Panc1 (cell line): Measurements from ENCODE around the gene LUC7L. TPM values are rescaled to one million over a fixed set of nuclear protein-coding genes. Genes with fewer than 3 reads are reported as not detected.

Experiments
- ATAC-seq: fragments of 200-7000 bp; cut with Tn5 transposase; 2 replicates; pipeline ENCODE4 v1.9.1; 2020; ENCODE audit warnings: mild to moderate bottlenecking, moderate library complexity
- BruUV-seq: library from RNA; stranded (reverse); fragments of 400-500 nt; replicated peaks from 2 replicates; lab custom pipeline; 2021; lab: Mats Ljungman, UMichigan
- CTCF ChIA-PET: fragments of 300-600 bp; sonication (Branson Sonifier 250); formaldehyde crosslinking; loops from one replicate; lab custom pipeline; 2022; ENCODE audit warnings: antibody characterized with exemption; lab: Charles Lee
- POLR2A ChIA-PET: fragments of 300-600 bp; sonication (Branson Sonifier 250); formaldehyde crosslinking; loops from one replicate; lab custom pipeline; 2022; ENCODE audit warnings: antibody characterized with exemption; lab: Charles Lee
- DNase-seq: peaks from one replicate; pipeline ENCODE4 v3.0.0-alpha.2; 2010; ENCODE audit warnings: low read depth, low spot score
- H3K27ac ChIP-seq: 2 replicates; pipeline ENCODE4 v1.5.1; 2011; ENCODE audit warnings: mild to moderate bottlenecking, low read length, inconsistent platforms
- H3K27me3 ChIP-seq: fragments of 200-500 bp; sonication (Bioruptor generic); 2 replicates; pipeline ENCODE4 v1.6.0; 2014; ENCODE audit warnings: low read length, inconsistent platforms; ENCODE audit not compliant: control insufficient read depth, insufficient read depth
- H3K36me3 ChIP-seq: fragments of 200-500 bp; sonication (Bioruptor generic); 2 replicates; pipeline ENCODE4 v1.5.1; 2014; ENCODE audit warnings: inconsistent platforms, mild to moderate bottlenecking, low read length, moderate library complexity; ENCODE audit not compliant: control insufficient read depth, insufficient read depth
- H3K4me1 ChIP-seq: 2 replicates; pipeline ENCODE4 v1.5.1; 2011; ENCODE audit warnings: inconsistent platforms, mild to moderate bottlenecking, low read length, moderate library complexity; ENCODE audit not compliant: control insufficient read depth, insufficient read depth
- H3K4me3 ChIP-seq, 2 experiments: 2 replicates each; pipeline ENCODE4 v1.5.1; 2011 to 2012; ENCODE audit warnings: low read depth in 2 of 2, low read length in 2 of 2, mild to moderate bottlenecking in 2 of 2, inconsistent platforms in 1 of 2, moderate library complexity in 1 of 2
- H3K9me3 ChIP-seq: fragments of 200-500 bp; sonication (Bioruptor generic); 2 replicates; pipeline ENCODE4 v1.5.1; 2014; ENCODE audit warnings: low read depth, mild to moderate bottlenecking, inconsistent platforms, low read length, moderate library complexity; ENCODE audit not compliant: control insufficient read depth, insufficient read depth
- CTCF ChIP-seq: fragments of 450-650 bp; IDR thresholded peaks from 2 replicates; pipeline ENCODE4 v1.5.1; 2017; ENCODE audit warnings: mild to moderate bottlenecking
- POLR2AphosphoS5 ChIP-seq: IDR thresholded peaks from 2 replicates; pipeline ENCODE4 v1.6.1; 2012; ENCODE audit warnings: mild to moderate bottlenecking, low read depth, low read length, moderate library complexity
- REST ChIP-seq, 2 experiments: IDR thresholded peaks; 2 replicates each; pipeline ENCODE4 v1.6.1; 2011 to 2012; ENCODE audit warnings: low read depth in 2 of 2, control low read depth in 1 of 2, low read length in 1 of 2, mild to moderate bottlenecking in 1 of 2, moderate library complexity in 1 of 2; ENCODE audit not compliant: insufficient read depth in 1 of 2
- SIN3A ChIP-seq: IDR thresholded peaks from 2 replicates; pipeline ENCODE4 v1.6.1; 2012; ENCODE audit warnings: low read depth, mild to moderate bottlenecking, low read length, moderate library complexity, borderline replicate concordance; ENCODE audit not compliant: insufficient read depth
- TCF7L2 ChIP-seq: IDR thresholded peaks from 2 replicates; pipeline ENCODE4 v1.6.1; 2011; ENCODE audit warnings: mild to moderate bottlenecking, low read depth, low read length, inconsistent platforms
- in situ Hi-C: cut with HindIII; loops from 2 replicates; pipeline ENCODE4 v1.10.0; 2016; ENCODE audit warnings: low sequenced_read_pairs, low pct_unique_long_range_greater_than_20kb
- intact Hi-C: fragments of 100-400 bp; cut with micrococcal nuclease; formaldehyde crosslinking; loops from one replicate; pipeline ENCODE4 v1.10.0; 2022; ENCODE audit not compliant: unreplicated experiment
- total RNA-seq: library from RNA; stranded (reverse); gene quantifications from one replicate; pipeline ENCODE4 v1.2.1, GENCODE V29; 2021; ENCODE audit not compliant: unreplicated experiment

Gene LUC7L
- total RNA-seq, 1 experiment from 2014 or later = 75.3 TPM

GRCh38 chr16:191831-192230 is 37.4 kb downstream of the LUC7L start:
- ATAC-seq = no peak
- CTCF ChIA-PET = interaction anchor here (0.7 kb wide), 1 partner anchor 86 kb away, joined by 10 read pairs; no protein-coding TSS in a partner anchor
- no peaks in the 10 kb centered on the region for H3K27me3 ChIP-seq
- DNase-seq = no peak
- no TSS peak for BruUV-seq
- no peaks in the 10 kb centered on the region for H3K4me1 ChIP-seq
- H3K9me3 ChIP-seq = no peaks in the 10 kb centered on the region
- POLR2A ChIA-PET = no interaction called here
- H3K27ac ChIP-seq = no peak overlapping the region
- intact Hi-C loops (no loop called here), in situ Hi-C loops (no loop called here)
- H3K36me3 ChIP-seq = peaks cover 21% of the 10 kb centered on the region
- no peak overlapping the region for H3K4me3 ChIP-seq
- TF ChIP-seq POLR2AphosphoS5 (no peak), TCF7L2 (no peak), REST (IDR thresholded peaks at IDR 0.05; ENCODE audit: insufficient read depth in 1 of 2, low read depth in 2 of 2, low read length in 1 of 2) (no peak), CTCF (no peak), SIN3A (no peak)

GRCh38 chr16:189604-190186 is 39.6 kb downstream of the LUC7L start:
- ChIA-PET CTCF (no interaction called here), POLR2A (no interaction called here)
- H3K4me3 ChIP-seq = no peak overlapping the region
- no peaks in the 10 kb centered on the region for H3K27me3 ChIP-seq
- no peak for ATAC-seq
- TF ChIP-seq CTCF = no peak
- TF ChIP-seq POLR2AphosphoS5 = no peak
- no peak for TF ChIP-seq REST (IDR thresholded peaks at IDR 0.05; ENCODE audit: insufficient read depth in 1 of 2, low read depth in 2 of 2, low read length in 1 of 2)
- TF ChIP-seq SIN3A = no peak
- no peak for TF ChIP-seq TCF7L2
- H3K27ac ChIP-seq = no peak overlapping the region
- in situ Hi-C loops = no loop called here
- no peak for DNase-seq
- no TSS peak for BruUV-seq
- peaks cover 21% of the 10 kb centered on the region for H3K36me3 ChIP-seq
- H3K9me3 ChIP-seq = no peaks in the 10 kb centered on the region
- intact Hi-C loops = no loop called here
- H3K4me1 ChIP-seq = no peaks in the 10 kb centered on the region
